A673 (cell line): ENCODE data around the gene MFN2.

ENCODE experiments used
- CTCF ChIP-seq: fragments of 300-800, 200-600 bp; sonication (generic); conservative IDR thresholded peaks from 2 replicates; pipeline ENCODE4 v1.5.1; 2017; ENCODE audit warnings: low read depth, mild to moderate bottlenecking, antibody characterized with exemption, low read length, moderate library complexity, mixed read lengths
- EZH2 ChIP-seq: fragments of 200-600 bp; sonication (generic); IDR thresholded peaks from 2 replicates; pipeline ENCODE4 v1.6.1; 2017; ENCODE audit warnings: borderline replicate concordance, low read depth, mild to moderate bottlenecking, mixed read lengths, antibody characterized with exemption, low read length; ENCODE audit not compliant: poor library complexity, severe bottlenecking

DNA sequence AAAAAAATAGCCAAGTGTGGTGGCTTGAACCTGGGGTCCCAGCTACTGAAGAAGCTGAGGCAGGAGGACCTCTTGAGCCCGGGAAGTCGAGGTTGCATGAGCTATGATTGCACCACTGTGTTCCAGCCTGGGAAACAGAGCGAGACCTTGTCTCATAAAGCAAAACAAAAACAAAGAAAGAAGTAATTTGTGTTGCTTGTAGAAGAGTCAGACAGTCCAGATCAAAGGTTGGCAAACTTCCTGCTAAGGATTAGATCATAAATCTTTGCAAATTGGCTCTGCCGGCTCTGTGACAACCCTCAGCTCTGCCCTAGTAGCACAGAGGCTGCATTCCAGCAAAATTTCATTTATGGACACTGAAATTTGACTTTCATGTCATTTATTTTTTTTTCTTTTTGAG, 19.0 kb upstream of the MFN2 start:
- TF ChIP-seq CTCF (no peak), EZH2 (no peak)
